Loucy (cell line): Measurements from ENCODE around the gene MBD3.

Source experiments
- CTCF ChIP-seq: fragments of 200-600 bp; sonication (generic); conservative IDR thresholded peaks from 2 replicates; pipeline ENCODE4 v1.5.1; 2014; ENCODE audit warnings: mild to moderate bottlenecking, antibody characterized with exemption, low read length
- EZH2phosphoT487 ChIP-seq: fragments of 200-600 bp; IDR thresholded peaks from 2 replicates; pipeline ENCODE4 v1.6.1; 2018; ENCODE audit warnings: antibody characterized with exemption, mild to moderate bottlenecking, moderate library complexity, borderline replicate concordance

- TF ChIP-seq CTCF (no peak), EZH2phosphoT487 (no peak)
These were observed 23.7 kb upstream of the MBD3 start for GRCh38 chr19:1616396-1616795.
